Gastroesophageal sphincter (tissue), 4 donors: ENCODE results near the gene TCERG1. TPM values are rescaled to one million over a fixed set of nuclear protein-coding genes. Genes with fewer than 3 reads are reported as not detected.

Experiments
- ATAC-seq: fragments of 150-250 bp; one replicate; pipeline ENCODE4 v1.9.1; 2016; ENCODE audit warnings: mild to moderate bottlenecking, moderate library complexity
- H3K27ac ChIP-seq, 4 donors: fragments of 200-600 bp; sonication (generic) in 3 of 4; 1 replicate in 3 of 4; 2 replicates in 1 of 4; pipeline ENCODE4 v1.5.1; 2016 to 2019
- H3K27me3 ChIP-seq: fragments of 200-600 bp; sonication (generic); one replicate; pipeline ENCODE4 v1.5.1; 2019
- H3K36me3 ChIP-seq, 2 donors: fragments of 200-600 bp; sonication (generic); one replicate each; pipeline ENCODE4 v1.5.1; 2019; ENCODE audit warnings: control low read depth in 1 of 2
- H3K4me1 ChIP-seq, 3 donors: fragments of 200-600 bp; sonication (generic); 1 replicate in 2 of 3; 2 replicates in 1 of 3; pipeline ENCODE4 v1.5.1; 2016 to 2019; ENCODE audit warnings: control low read depth in 2 of 3
- H3K4me3 ChIP-seq, 2 donors: fragments of 200-600 bp; sonication (generic); one replicate each; pipeline ENCODE4 v1.5.1; 2019; ENCODE audit warnings: mild to moderate bottlenecking in 1 of 2, moderate library complexity in 1 of 2
- H3K9me3 ChIP-seq, 3 donors: fragments of 200-600 bp; sonication (generic); one replicate each; pipeline ENCODE4 v1.5.1; 2017 to 2019; ENCODE audit warnings: control low read depth in 2 of 3
- EP300 ChIP-seq: sonication (generic); formaldehyde crosslinking; IDR thresholded peaks from one replicate; pipeline ENCODE4 v1.6.1; 2017; ENCODE audit warnings: antibody characterized with exemption, mild to moderate bottlenecking
- POLR2A ChIP-seq, 2 donors: fragments of 450-650 bp; IDR thresholded peaks; one replicate each; pipeline ENCODE4 v1.6.1; 2017; ENCODE audit warnings: antibody characterized with exemption in 2 of 2, mild to moderate bottlenecking in 2 of 2, moderate library complexity in 1 of 2
- POLR2AphosphoS5 ChIP-seq: sonication (generic); formaldehyde crosslinking; IDR thresholded peaks from one replicate; pipeline ENCODE4 v1.6.1; 2017; ENCODE audit warnings: antibody characterized with exemption
- WGBS, 2 donors: methylation state at CpG; one replicate each; pipeline ENCODE4 v1.1.5; 2018; ENCODE audit warnings: low coverage in 1 of 2; 5-methylcytosine and 5-hydroxymethylcytosine counted together
- small RNA-seq, 4 donors: library from RNA; depleted of rRNA; stranded (forward); fragments of <200 nt; gene quantifications; one replicate each; pipeline ENCODE3, GENCODE V24; 2016
- total RNA-seq, 4 donors: library from RNA; depleted of rRNA; stranded (reverse); fragments of >200 nt; gene quantifications; one replicate each; pipeline ENCODE4 v1.1.0, GENCODE V29; 2016
- TF ChIP-seq, protein P1 (sequence below), 4 experiments: fragments of 200-600 bp in 2 of 4; fragments of 450-650 bp in 2 of 4; sonication (generic) in 1 of 4; IDR thresholded peaks; one replicate each; pipeline ENCODE4 v1.5.1; 2017 to 2019; ENCODE audit warnings: antibody characterized with exemption in 4 of 4, mild to moderate bottlenecking in 2 of 4, moderate library complexity in 2 of 4

The TCERG1 gene
- total RNA-seq, 4 donors from 2014 or later, result 19.8 to 66.9 (median 41.2) TPM

DNA sequence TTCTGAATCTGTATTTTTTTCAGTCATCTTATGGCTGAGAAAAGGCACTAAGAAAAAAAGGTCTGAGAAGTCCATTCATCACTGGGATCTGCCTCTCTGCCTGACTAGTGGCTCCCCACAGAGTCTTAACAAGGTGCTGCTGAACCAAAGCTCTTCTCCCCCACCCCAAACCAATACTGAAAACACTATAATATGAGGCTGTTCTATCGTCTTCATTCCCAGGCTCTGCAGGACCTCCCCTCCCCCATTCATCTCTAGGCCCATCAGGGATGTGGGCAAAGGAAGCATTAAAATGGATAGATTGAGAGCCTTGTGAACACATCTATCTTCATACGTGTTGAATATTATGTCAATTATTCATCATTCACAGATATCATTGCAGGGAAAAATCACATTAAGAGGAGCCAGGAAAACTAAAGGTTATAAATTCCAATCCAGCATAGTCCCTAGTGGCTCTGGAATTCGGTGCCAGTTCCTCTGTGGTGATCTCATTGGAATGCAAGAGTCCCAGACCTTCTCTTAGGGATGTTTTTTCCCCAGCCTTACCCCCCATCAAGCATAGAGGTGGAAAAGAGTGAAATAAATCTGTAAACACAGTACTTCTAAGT lies 113.2 kb downstream of the TCERG1 start:
- 20 to 37% methylated on average over 3 of the region's 3 CpGs for WGBS, 2 donors

More for the DNA sequence above, 113.2 kb downstream of the TCERG1 start:
- no peak for ATAC-seq
- no peak for TF ChIP-seq POLR2AphosphoS5
- TF ChIP-seq EP300, result no peak
- TF ChIP-seq POLR2A (IDR thresholded peaks at IDR 0.05), result no peak
- TF ChIP-seq, protein P1, sequence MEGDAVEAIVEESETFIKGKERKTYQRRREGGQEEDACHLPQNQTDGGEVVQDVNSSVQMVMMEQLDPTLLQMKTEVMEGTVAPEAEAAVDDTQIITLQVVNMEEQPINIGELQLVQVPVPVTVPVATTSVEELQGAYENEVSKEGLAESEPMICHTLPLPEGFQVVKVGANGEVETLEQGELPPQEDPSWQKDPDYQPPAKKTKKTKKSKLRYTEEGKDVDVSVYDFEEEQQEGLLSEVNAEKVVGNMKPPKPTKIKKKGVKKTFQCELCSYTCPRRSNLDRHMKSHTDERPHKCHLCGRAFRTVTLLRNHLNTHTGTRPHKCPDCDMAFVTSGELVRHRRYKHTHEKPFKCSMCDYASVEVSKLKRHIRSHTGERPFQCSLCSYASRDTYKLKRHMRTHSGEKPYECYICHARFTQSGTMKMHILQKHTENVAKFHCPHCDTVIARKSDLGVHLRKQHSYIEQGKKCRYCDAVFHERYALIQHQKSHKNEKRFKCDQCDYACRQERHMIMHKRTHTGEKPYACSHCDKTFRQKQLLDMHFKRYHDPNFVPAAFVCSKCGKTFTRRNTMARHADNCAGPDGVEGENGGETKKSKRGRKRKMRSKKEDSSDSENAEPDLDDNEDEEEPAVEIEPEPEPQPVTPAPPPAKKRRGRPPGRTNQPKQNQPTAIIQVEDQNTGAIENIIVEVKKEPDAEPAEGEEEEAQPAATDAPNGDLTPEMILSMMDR (IDR thresholded peaks at IDR 0.05), result no peak
- no peak overlapping the region for H3K27ac ChIP-seq
- H3K27me3 ChIP-seq, result no peaks in the 10 kb centered on the region
- H3K9me3 ChIP-seq, result no peaks in the 10 kb centered on the region
- no peaks in the 10 kb centered on the region for H3K36me3 ChIP-seq
- H3K4me1 ChIP-seq, result no peaks in the 10 kb centered on the region
- no peak overlapping the region for H3K4me3 ChIP-seq

Small RNA genes lying within 50 kb of the gene (small RNA-seq; reads per million reads assigned to genes)
- 0 reads per million in 4 donors for gene RF02271

Other genes with a start within 250 kb of the TCERG1 start
- gene RBM27, start 243.7 kb upstream of the TCERG1 start, total RNA-seq, result 10 to 100 TPM; 20.4 to 29.6 (median 21.2) TPM
- not detected for gene POU4F3, start 108.5 kb upstream of the TCERG1 start, total RNA-seq
- not detected for gene GPR151, start 68.9 kb downstream of the TCERG1 start, total RNA-seq